ENCODE data around the gene RIC1. TPM values are rescaled to one million over a fixed set of nuclear protein-coding genes. Genes with fewer than 3 reads are reported as not detected.

RIC1 gene
- total and polyA plus RNA-seq, 2 of the 13 experiments (the other 11 are each of a cell fraction or from before 2014, with no cell fraction given): 18.2 to 19.0 TPM

DNA sequence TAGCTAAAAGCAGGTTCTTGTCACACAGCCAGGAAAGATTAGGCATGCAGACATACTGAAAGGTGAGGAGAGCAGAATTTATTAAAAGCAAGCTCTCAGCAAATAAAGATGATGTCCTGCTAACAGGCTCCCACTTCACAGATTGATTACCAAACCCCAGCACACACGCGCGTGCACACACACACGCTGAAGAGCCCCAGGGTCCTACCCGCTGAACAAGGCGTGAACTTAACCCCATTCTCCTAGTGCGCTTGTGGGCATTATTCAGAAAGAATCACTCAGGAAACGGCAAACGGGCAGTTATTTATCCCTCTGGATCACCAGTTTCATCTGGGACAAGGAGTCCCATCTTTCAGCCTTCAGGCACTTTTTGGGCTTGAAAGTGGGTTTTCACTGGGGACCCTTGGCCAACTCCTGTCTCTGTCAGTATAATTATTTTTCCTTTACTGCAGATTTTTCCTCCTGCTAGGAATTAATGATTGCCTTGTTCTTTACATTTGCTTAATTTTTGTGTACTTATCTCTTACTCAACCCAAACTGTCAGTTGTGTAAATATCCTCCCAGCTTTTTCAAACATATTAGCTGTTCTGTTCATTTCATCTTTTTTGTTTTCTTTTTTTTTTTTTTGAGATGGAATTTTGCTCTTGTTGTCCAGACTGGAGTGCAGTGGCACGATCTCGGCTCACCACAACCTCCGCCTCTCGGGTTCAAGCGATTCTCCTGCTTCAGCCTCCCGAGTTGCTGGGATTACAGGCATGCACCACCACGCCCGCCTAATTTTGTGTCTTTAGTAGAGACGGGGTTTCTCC, 92.6 kb downstream of the RIC1 start (continued):
- TF ChIP-seq KLF15 (CRISPR knock-in tag; IDR thresholded peaks at IDR 0.05; ENCODE audit: borderline replicate concordance): no peak
- TF ChIP-seq FOSL2 (CRISPR knock-in tag; IDR thresholded peaks at IDR 0.05): no peak
- TF ChIP-seq, protein P1, sequence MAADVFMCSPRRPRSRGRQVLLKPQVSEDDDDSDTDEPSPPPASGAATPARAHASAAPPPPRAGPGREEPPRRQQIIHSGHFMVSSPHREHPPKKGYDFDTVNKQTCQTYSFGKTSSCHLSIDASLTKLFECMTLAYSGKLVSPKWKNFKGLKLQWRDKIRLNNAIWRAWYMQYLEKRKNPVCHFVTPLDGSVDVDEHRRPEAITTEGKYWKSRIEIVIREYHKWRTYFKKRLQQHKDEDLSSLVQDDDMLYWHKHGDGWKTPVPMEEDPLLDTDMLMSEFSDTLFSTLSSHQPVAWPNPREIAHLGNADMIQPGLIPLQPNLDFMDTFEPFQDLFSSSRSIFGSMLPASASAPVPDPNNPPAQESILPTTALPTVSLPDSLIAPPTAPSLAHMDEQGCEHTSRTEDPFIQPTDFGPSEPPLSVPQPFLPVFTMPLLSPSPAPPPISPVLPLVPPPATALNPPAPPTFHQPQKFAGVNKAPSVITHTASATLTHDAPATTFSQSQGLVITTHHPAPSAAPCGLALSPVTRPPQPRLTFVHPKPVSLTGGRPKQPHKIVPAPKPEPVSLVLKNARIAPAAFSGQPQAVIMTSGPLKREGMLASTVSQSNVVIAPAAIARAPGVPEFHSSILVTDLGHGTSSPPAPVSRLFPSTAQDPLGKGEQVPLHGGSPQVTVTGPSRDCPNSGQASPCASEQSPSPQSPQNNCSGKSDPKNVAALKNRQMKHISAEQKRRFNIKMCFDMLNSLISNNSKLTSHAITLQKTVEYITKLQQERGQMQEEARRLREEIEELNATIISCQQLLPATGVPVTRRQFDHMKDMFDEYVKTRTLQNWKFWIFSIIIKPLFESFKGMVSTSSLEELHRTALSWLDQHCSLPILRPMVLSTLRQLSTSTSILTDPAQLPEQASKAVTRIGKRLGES (CRISPR knock-in tag; IDR thresholded peaks at IDR 0.05; ENCODE audit: borderline replicate concordance): 0 out of 2 replicates have a peak, but pooled peaks have one; percentile 30
- TF ChIP-seq YEATS4 (CRISPR knock-in tag; IDR thresholded peaks at IDR 0.05; ENCODE audit: borderline replicate concordance): peak; percentile 40; the same call in 1 of the 2 replicates
- no peak for TF ChIP-seq ZNF615 (CRISPR knock-in tag; IDR thresholded peaks at IDR 0.05; ENCODE audit: borderline replicate concordance)
- TF ChIP-seq HHEX (CRISPR knock-in tag; IDR thresholded peaks at IDR 0.05): 0 out of 2 replicates have a peak, but pooled peaks have one; percentile 68
- TF ChIP-seq MIER2 (CRISPR knock-in tag; IDR thresholded peaks at IDR 0.05): no peak
- TF ChIP-seq, protein P2, sequence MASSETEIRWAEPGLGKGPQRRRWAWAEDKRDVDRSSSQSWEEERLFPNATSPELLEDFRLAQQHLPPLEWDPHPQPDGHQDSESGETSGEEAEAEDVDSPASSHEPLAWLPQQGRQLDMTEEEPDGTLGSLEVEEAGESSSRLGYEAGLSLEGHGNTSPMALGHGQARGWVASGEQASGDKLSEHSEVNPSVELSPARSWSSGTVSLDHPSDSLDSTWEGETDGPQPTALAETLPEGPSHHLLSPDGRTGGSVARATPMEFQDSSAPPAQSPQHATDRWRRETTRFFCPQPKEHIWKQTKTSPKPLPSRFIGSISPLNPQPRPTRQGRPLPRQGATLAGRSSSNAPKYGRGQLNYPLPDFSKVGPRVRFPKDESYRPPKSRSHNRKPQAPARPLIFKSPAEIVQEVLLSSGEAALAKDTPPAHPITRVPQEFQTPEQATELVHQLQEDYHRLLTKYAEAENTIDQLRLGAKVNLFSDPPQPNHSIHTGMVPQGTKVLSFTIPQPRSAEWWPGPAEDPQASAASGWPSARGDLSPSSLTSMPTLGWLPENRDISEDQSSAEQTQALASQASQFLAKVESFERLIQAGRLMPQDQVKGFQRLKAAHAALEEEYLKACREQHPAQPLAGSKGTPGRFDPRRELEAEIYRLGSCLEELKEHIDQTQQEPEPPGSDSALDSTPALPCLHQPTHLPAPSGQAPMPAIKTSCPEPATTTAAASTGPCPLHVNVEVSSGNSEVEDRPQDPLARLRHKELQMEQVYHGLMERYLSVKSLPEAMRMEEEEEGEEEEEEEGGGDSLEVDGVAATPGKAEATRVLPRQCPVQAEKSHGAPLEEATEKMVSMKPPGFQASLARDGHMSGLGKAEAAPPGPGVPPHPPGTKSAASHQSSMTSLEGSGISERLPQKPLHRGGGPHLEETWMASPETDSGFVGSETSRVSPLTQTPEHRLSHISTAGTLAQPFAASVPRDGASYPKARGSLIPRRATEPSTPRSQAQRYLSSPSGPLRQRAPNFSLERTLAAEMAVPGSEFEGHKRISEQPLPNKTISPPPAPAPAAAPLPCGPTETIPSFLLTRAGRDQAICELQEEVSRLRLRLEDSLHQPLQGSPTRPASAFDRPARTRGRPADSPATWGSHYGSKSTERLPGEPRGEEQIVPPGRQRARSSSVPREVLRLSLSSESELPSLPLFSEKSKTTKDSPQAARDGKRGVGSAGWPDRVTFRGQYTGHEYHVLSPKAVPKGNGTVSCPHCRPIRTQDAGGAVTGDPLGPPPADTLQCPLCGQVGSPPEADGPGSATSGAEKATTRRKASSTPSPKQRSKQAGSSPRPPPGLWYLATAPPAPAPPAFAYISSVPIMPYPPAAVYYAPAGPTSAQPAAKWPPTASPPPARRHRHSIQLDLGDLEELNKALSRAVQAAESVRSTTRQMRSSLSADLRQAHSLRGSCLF (CRISPR knock-in tag; IDR thresholded peaks at IDR 0.05; ENCODE audit: borderline replicate concordance): no peak
- no peak for TF ChIP-seq ZNF724P (CRISPR knock-in tag; IDR thresholded peaks at IDR 0.05; ENCODE audit: borderline replicate concordance)
- TF ChIP-seq ARNT (IDR thresholded peaks at IDR 0.05): no peak
- TF ChIP-seq ESRRA (CRISPR knock-in tag; IDR thresholded peaks at IDR 0.05; ENCODE audit: low read depth): no peak
- TF ChIP-seq ZNF205 (CRISPR knock-in tag; IDR thresholded peaks at IDR 0.05): no peak
- TF ChIP-seq ZNF24 (IDR thresholded peaks at IDR 0.05): peak; percentile 93
- peak; percentile 91 for TF ChIP-seq MIXL1 (CRISPR knock-in tag; IDR thresholded peaks at IDR 0.05)
- TF ChIP-seq ZSCAN12 (CRISPR knock-in tag; IDR thresholded peaks at IDR 0.05): no peak
- peak; percentile 77 for TF ChIP-seq TBX2 (CRISPR knock-in tag; IDR thresholded peaks at IDR 0.05; ENCODE audit: borderline replicate concordance)
- no peak for TF ChIP-seq PAX8 (CRISPR knock-in tag; IDR thresholded peaks at IDR 0.05; ENCODE audit: borderline replicate concordance)
- no peak for TF ChIP-seq ZBTB20 (CRISPR knock-in tag; IDR thresholded peaks at IDR 0.05; ENCODE audit: borderline replicate concordance, low read depth)
- TF ChIP-seq, protein P3, sequence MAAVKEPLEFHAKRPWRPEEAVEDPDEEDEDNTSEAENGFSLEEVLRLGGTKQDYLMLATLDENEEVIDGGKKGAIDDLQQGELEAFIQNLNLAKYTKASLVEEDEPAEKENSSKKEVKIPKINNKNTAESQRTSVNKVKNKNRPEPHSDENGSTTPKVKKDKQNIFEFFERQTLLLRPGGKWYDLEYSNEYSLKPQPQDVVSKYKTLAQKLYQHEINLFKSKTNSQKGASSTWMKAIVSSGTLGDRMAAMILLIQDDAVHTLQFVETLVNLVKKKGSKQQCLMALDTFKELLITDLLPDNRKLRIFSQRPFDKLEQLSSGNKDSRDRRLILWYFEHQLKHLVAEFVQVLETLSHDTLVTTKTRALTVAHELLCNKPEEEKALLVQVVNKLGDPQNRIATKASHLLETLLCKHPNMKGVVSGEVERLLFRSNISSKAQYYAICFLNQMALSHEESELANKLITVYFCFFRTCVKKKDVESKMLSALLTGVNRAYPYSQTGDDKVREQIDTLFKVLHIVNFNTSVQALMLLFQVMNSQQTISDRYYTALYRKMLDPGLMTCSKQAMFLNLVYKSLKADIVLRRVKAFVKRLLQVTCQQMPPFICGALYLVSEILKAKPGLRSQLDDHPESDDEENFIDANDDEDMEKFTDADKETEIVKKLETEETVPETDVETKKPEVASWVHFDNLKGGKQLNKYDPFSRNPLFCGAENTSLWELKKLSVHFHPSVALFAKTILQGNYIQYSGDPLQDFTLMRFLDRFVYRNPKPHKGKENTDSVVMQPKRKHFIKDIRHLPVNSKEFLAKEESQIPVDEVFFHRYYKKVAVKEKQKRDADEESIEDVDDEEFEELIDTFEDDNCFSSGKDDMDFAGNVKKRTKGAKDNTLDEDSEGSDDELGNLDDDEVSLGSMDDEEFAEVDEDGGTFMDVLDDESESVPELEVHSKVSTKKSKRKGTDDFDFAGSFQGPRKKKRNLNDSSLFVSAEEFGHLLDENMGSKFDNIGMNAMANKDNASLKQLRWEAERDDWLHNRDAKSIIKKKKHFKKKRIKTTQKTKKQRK (IDR thresholded peaks at IDR 0.05; ENCODE audit: low read length): no peak
